ENCODE measurements around the gene PLXNA2.

DNA sequence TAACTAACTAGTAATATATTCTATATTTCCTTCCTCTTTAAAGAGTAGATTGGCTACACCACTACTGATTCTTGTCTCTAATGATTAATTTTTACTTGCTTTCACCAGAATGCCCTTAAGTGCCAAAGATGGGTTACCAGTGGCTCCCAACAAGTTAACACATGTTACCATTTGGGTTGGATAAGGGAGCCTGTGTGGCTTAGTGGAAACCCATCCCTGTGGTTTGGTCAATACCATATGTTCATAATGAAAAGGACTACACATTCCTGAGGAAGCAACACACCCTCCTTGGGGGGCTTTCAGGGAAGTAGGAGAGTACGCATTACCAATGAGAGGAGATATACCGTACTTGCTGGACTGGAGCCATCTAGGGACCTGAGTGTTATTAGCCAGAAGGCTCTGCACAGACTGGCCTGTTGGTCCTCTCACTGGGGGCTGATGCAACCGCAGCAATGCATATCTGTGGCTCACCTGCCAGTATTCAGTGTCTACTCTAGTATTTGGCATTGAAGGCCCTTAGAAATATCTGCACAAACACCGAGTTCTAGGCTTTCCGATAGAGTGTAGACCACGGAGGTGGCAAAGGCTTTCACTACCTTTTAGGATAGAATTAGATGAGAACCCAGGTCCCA, 29.3 kb upstream of the PLXNA2 start:
- TF ChIP-seq, protein P1, sequence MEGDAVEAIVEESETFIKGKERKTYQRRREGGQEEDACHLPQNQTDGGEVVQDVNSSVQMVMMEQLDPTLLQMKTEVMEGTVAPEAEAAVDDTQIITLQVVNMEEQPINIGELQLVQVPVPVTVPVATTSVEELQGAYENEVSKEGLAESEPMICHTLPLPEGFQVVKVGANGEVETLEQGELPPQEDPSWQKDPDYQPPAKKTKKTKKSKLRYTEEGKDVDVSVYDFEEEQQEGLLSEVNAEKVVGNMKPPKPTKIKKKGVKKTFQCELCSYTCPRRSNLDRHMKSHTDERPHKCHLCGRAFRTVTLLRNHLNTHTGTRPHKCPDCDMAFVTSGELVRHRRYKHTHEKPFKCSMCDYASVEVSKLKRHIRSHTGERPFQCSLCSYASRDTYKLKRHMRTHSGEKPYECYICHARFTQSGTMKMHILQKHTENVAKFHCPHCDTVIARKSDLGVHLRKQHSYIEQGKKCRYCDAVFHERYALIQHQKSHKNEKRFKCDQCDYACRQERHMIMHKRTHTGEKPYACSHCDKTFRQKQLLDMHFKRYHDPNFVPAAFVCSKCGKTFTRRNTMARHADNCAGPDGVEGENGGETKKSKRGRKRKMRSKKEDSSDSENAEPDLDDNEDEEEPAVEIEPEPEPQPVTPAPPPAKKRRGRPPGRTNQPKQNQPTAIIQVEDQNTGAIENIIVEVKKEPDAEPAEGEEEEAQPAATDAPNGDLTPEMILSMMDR (IDR thresholded peaks at IDR 0.05) = no peak
- no peak for TF ChIP-seq POLR2A (IDR thresholded peaks at IDR 0.05)
